Kidney capillary endothelial cell (primary cell): Measurements from ENCODE around the gene LNX1.

Experiments used
- DNase-seq: peaks from one replicate; pipeline ENCODE4 v3.0.0-alpha.2; 2018; ENCODE audit warnings: low spot score

Gene LNX1

GRCh38 chr4:53591372-53591892 lies at the start of gene LNX1:
TSS of gene LNX1 (minus strand) at chr4:53591486. CDS start at chr4:53574002, 17,484 bp downstream.
- DNase-seq = no peak

- no peak for DNase-seq
Measured at GRCh38 chr4:53640576-53641453, 49.5 kb upstream of the LNX1 start.

GRCh38 chr4:53638919-53639318 lies 47.6 kb upstream of the LNX1 start:
- DNase-seq = no peak

- DNase-seq = no peak
Measured at GRCh38 chr4:53637348-53637747, 46.1 kb upstream of the LNX1 start.

- DNase-seq = no peak
Measured at GRCh38 chr4:53635697-53636483, 44.6 kb upstream of the LNX1 start.

GRCh38 chr4:53633608-53634007 lies 42.3 kb upstream of the LNX1 start:
- DNase-seq = no peak

- DNase-seq = no peak
Measured at GRCh38 chr4:53629296-53629695, 38.0 kb upstream of the LNX1 start.

- DNase-seq = no peak
Measured at GRCh38 chr4:53626491-53626890, 35.2 kb upstream of the LNX1 start.

- no peak for DNase-seq
Measured at GRCh38 chr4:53625888-53626287, 34.6 kb upstream of the LNX1 start.

- DNase-seq = no peak
Measured at GRCh38 chr4:53622739-53623151, 31.5 kb upstream of the LNX1 start.

GRCh38 chr4:53620956-53621355 lies 29.7 kb upstream of the LNX1 start:
- DNase-seq = no peak

GRCh38 chr4:53619431-53619830 lies 28.1 kb upstream of the LNX1 start:
- DNase-seq = no peak

- DNase-seq = no peak
Measured at GRCh38 chr4:53618321-53618720, 27.0 kb upstream of the LNX1 start.

- DNase-seq = no peak
Measured at GRCh38 chr4:53617101-53617680, 25.9 kb upstream of the LNX1 start.

- DNase-seq = no peak
Measured at GRCh38 chr4:53616219-53616618, 24.9 kb upstream of the LNX1 start.

GRCh38 chr4:53614591-53614990 lies 23.3 kb upstream of the LNX1 start:
- DNase-seq = no peak

GRCh38 chr4:53613428-53613827 lies 22.1 kb upstream of the LNX1 start:
- no peak for DNase-seq

- DNase-seq = no peak
Measured at GRCh38 chr4:53608649-53609048, 17.4 kb upstream of the LNX1 start.

GRCh38 chr4:53608242-53608641 lies 17.0 kb upstream of the LNX1 start:
- DNase-seq = no peak

- DNase-seq = no peak
Measured at GRCh38 chr4:53605783-53606182, 14.5 kb upstream of the LNX1 start.

GRCh38 chr4:53602390-53602789 lies 11.1 kb upstream of the LNX1 start:
- DNase-seq = no peak

GRCh38 chr4:53601251-53601764 lies 10.0 kb upstream of the LNX1 start:
- no peak for DNase-seq
